ENCODE measurements around the gene CACHD1. TPM values are rescaled to one million over a fixed set of nuclear protein-coding genes. Genes with fewer than 3 reads are reported as not detected.

CACHD1 gene
- total RNA-seq, 1 experiment from 2014 or later, result 8.4 TPM

DNA sequence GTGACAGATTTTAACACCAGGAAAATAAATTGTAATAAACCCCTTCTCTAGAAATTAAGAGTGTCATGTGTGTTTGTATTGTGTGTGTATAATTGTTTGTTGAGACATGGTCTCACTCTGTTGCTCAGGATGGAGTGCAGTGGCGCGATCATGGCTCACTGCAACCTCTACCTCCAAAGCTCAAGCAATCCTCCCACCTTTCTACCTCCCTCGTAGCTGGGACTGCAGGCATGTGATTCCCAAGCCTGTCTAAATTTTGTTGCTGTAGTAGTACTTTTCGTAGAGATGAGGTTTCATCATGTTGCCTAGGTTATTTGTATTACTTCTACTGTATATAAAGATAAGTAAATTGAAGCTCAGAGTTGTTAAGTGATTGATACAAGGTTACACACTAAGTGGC is 206.5 kb downstream of the CACHD1 start:
- ChIA-PET POLR2A (no interaction called here), CTCF (interaction anchor here (1.0 to 3.2 kb wide), 5 partner anchors 10 to 295 kb away, joined by 3 to 15 read pairs (median 3); no protein-coding TSS in a partner anchor), RAD21 (ENCODE audit: low non-redundant PET in 1 of 2, low total read pairs in 2 of 2, uncharacterized antibody in 2 of 2, unreplicated experiment in 2 of 2) (no interaction called here)
- Histone ChIP-seq H3K27me3 (ENCODE audit: insufficient read depth, low read length) (no peaks in the 10 kb centered on the region), H4K20me1 (ENCODE audit: insufficient read depth) (no peaks in the 10 kb centered on the region), H3K27ac (ENCODE audit: low read depth, low read length) (no peak overlapping the region), H2AFZ (ENCODE audit: low read depth, low read length, poor library complexity, severe bottlenecking) (no peak overlapping the region), H3K9ac (ENCODE audit: low read length) (no peak overlapping the region), H3K4me1 (ENCODE audit: control insufficient read depth in 1 of 2, insufficient read depth in 2 of 2, low read length in 2 of 2) (no peaks in the 10 kb centered on the region), H3K9me3 (ENCODE audit: control insufficient read depth in 1 of 2, insufficient read depth in 1 of 2, low read depth in 1 of 2, low read length in 2 of 2) (no peaks in the 10 kb centered on the region), H3K79me2 (ENCODE audit: insufficient read depth, low read length) (no peaks in the 10 kb centered on the region), H3K36me3 (ENCODE audit: control insufficient read depth in 1 of 2, insufficient read depth in 2 of 2, low read length in 2 of 2) (peaks cover 0 to 2% of the 10 kb centered on the region in 2 experiments; a peak in 1 of 4 replicates), H3K4me2 (ENCODE audit: low read length) (no peak overlapping the region), H3K4me3 (replicated peaks in 1 of 2; ENCODE audit: low read depth in 1 of 2, low read length in 2 of 2) (no peak overlapping the region), H3K9me2 (ENCODE audit: insufficient read depth) (no peaks in the 10 kb centered on the region)
- ATAC-seq (no peak), DNase-seq (ENCODE audit: low read depth, low spot score) (no peak)
- BruUV-seq (replicated peaks), result no TSS peak
- TF ChIP-seq ZNF274 (IDR thresholded peaks at IDR 0.05; ENCODE audit: low read depth, low read length) (no peak), ELF1 (IDR thresholded peaks at IDR 0.05; ENCODE audit: borderline replicate concordance, low read depth) (no peak), RAD21 (IDR thresholded peaks at IDR 0.05; ENCODE audit: low read depth) (no peak), MAX (IDR thresholded peaks at IDR 0.05) (no peak)
- intact Hi-C loops (cut with micrococcal nuclease), result no loop called here

DNA sequence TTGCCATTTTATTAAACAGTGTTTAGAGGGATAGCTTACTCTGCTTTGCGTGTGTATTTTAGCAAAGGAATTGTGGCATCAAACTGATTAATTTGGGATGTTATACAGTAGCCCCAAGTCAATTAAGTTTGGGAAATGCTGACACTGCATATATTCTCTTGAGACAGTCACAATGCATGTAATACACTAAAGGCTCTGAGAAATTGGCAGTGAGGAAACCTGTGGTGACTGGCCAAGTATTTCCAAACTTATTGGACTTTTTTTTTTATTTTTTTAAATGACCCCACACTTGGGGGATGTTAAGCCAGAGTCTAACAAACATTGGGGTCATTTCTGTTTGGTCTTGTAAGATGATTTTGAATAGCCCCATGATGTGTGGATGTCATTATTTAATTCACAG is 207.6 kb downstream of the CACHD1 start:
- H4K20me1 ChIP-seq (ENCODE audit: insufficient read depth), result no peaks in the 10 kb centered on the region
- intact Hi-C loops (cut with micrococcal nuclease), result no loop called here
- no peak for TF ChIP-seq RAD21 (IDR thresholded peaks at IDR 0.05; ENCODE audit: low read depth)
- TF ChIP-seq, protein P1, sequence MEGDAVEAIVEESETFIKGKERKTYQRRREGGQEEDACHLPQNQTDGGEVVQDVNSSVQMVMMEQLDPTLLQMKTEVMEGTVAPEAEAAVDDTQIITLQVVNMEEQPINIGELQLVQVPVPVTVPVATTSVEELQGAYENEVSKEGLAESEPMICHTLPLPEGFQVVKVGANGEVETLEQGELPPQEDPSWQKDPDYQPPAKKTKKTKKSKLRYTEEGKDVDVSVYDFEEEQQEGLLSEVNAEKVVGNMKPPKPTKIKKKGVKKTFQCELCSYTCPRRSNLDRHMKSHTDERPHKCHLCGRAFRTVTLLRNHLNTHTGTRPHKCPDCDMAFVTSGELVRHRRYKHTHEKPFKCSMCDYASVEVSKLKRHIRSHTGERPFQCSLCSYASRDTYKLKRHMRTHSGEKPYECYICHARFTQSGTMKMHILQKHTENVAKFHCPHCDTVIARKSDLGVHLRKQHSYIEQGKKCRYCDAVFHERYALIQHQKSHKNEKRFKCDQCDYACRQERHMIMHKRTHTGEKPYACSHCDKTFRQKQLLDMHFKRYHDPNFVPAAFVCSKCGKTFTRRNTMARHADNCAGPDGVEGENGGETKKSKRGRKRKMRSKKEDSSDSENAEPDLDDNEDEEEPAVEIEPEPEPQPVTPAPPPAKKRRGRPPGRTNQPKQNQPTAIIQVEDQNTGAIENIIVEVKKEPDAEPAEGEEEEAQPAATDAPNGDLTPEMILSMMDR (IDR thresholded peaks at IDR 0.05 in 2 of 3, conservative IDR thresholded peaks at IDR 0.05 in 1 of 3; ENCODE audit: borderline replicate concordance in 1 of 3, insufficient read depth in 1 of 3, low read depth in 2 of 3, low read length in 2 of 3), result no peak
- TF ChIP-seq MAX (IDR thresholded peaks at IDR 0.05), result no peak
- TF ChIP-seq YY1 (IDR thresholded peaks at IDR 0.05; ENCODE audit: extremely low read depth, insufficient replicate concordance, low read depth, low read length), result no peak
- no peak for TF ChIP-seq EZH2 (IDR thresholded peaks at IDR 0.05)
- no peak for TF ChIP-seq SIN3A (IDR thresholded peaks at IDR 0.05; ENCODE audit: low read depth)
- no peak for TF ChIP-seq JUND (IDR thresholded peaks at IDR 0.05)
- no peak for TF ChIP-seq ZNF274 (IDR thresholded peaks at IDR 0.05; ENCODE audit: low read depth, low read length)
- TF ChIP-seq SRF (IDR thresholded peaks at IDR 0.05; ENCODE audit: low read depth), result no peak
- no peak for TF ChIP-seq ZFX (IDR thresholded peaks at IDR 0.05)
- no peak for TF ChIP-seq ELF1 (IDR thresholded peaks at IDR 0.05; ENCODE audit: borderline replicate concordance, low read depth)
- ChIA-PET RAD21 (ENCODE audit: low non-redundant PET in 1 of 2, low total read pairs in 2 of 2, uncharacterized antibody in 2 of 2, unreplicated experiment in 2 of 2) (no interaction called here), POLR2A (no interaction called here), CTCF (interaction anchor here (0.8 to 3.2 kb wide), 5 partner anchors 8 to 177 kb away, joined by 3 to 15 read pairs (median 3); no protein-coding TSS in a partner anchor)
- no peak overlapping the region for H3K27ac ChIP-seq (ENCODE audit: low read depth, low read length)
- no peak overlapping the region for H3K9ac ChIP-seq (ENCODE audit: low read length)
- no peak overlapping the region for H2AFZ ChIP-seq (ENCODE audit: low read depth, low read length, poor library complexity, severe bottlenecking)
- ATAC-seq (no peak), DNase-seq (ENCODE audit: low read depth, low spot score) (no peak)
- no peaks in the 10 kb centered on the region for H3K9me2 ChIP-seq (ENCODE audit: insufficient read depth)
- peaks cover 0 to 2% of the 10 kb centered on the region in 2 experiments; a peak in 1 of 4 replicates for H3K36me3 ChIP-seq (ENCODE audit: control insufficient read depth in 1 of 2, insufficient read depth in 2 of 2, low read length in 2 of 2)
- H3K4me1 ChIP-seq (ENCODE audit: control insufficient read depth in 1 of 2, insufficient read depth in 2 of 2, low read length in 2 of 2), result no peaks in the 10 kb centered on the region
- no peaks in the 10 kb centered on the region for H3K27me3 ChIP-seq (ENCODE audit: insufficient read depth, low read length)
- H3K79me2 ChIP-seq (ENCODE audit: insufficient read depth, low read length), result no peaks in the 10 kb centered on the region
- no peak overlapping the region for H3K4me2 ChIP-seq (ENCODE audit: low read length)
- no peaks in the 10 kb centered on the region for H3K9me3 ChIP-seq (ENCODE audit: control insufficient read depth in 1 of 2, insufficient read depth in 1 of 2, low read depth in 1 of 2, low read length in 2 of 2)
- no peak overlapping the region for H3K4me3 ChIP-seq (replicated peaks in 1 of 2; ENCODE audit: low read depth in 1 of 2, low read length in 2 of 2)
- BruUV-seq (replicated peaks), result no TSS peak

Data from HCT116 (cell line).